Body of pancreas (tissue), 4 donors: ENCODE measurements around the gene COMMD10.

Source experiments
- CTCF ChIP-seq, 7 experiments: fragments of 450-650 bp in 4 of 7; fragments of 200-600 bp in 3 of 7; sonication (generic) in 3 of 7; IDR thresholded peaks; one replicate each; pipeline ENCODE4 v1.5.1; 2016 to 2019; ENCODE audit warnings: antibody characterized with exemption in 7 of 7
- POLR2A ChIP-seq, 3 donors: fragments of 450-650 bp; IDR thresholded peaks; one replicate each; pipeline ENCODE4 v1.6.1; 2016; ENCODE audit warnings: antibody characterized with exemption in 3 of 3, mild to moderate bottlenecking in 2 of 3

DNA sequence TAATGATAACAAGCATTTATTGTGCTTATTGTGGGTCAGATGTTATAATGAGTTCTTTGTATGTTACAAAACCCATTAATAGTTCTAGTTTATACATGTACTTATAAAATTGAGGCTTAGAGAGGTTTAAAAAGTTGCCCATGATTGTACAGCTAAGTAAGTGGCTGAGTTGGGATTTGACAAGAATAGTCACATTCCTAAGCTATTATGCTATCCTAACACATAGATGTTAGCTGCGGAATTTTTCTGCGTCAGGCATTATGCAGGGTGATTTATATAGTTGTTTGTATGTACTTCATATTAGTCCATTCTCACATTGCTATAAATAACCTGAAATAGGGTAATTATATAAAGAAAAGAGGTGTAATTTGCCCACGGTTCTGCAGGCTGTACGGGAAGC is 12.5 kb downstream of the COMMD10 start:
- TF ChIP-seq CTCF (IDR thresholded peaks at IDR 0.05) (no peak), POLR2A (IDR thresholded peaks at IDR 0.05) (no peak)
